Ectodermal cell (in vitro differentiated cells): ENCODE results near the gene ZBTB16.

ENCODE experiments used
- H3K27ac ChIP-seq: 2 replicates; pipeline ENCODE4 v1.7.0; 2013; ENCODE audit warnings: mild to moderate bottlenecking, low read depth, low read length; ENCODE audit not compliant: insufficient read depth, poor library complexity, severe bottlenecking
- H3K27me3 ChIP-seq: 2 replicates; pipeline ENCODE4 v1.7.0; 2013; ENCODE audit warnings: mild to moderate bottlenecking, low read length; ENCODE audit not compliant: insufficient read depth, control insufficient read depth, poor library complexity, severe bottlenecking
- H3K36me3 ChIP-seq: one replicate; pipeline ENCODE4 v1.7.0; 2013; ENCODE audit warnings: low read length; ENCODE audit not compliant: control insufficient read depth, insufficient read depth
- H3K4me1 ChIP-seq: one replicate; pipeline ENCODE4 v1.7.0; 2013; ENCODE audit warnings: low read length; ENCODE audit not compliant: control insufficient read depth, insufficient read depth
- H3K4me3 ChIP-seq: 2 replicates; pipeline ENCODE4 v1.7.0; 2013; ENCODE audit warnings: low read depth, low read length, control low read depth; ENCODE audit not compliant: insufficient read depth
- H3K9me3 ChIP-seq: 2 replicates; pipeline ENCODE4 v1.7.0; 2013; ENCODE audit warnings: mild to moderate bottlenecking, low read length, moderate library complexity; ENCODE audit not compliant: control insufficient read depth
- WGBS, 2 experiments: methylation state at CpG; one replicate each; pipeline ENCODE4 v1.1.7; 2013; ENCODE audit warnings: missing lambda C conversion rate in 2 of 2; 5-methylcytosine and 5-hydroxymethylcytosine counted together

Gene ZBTB16

GRCh38 chr11:114090225-114090910 is 30.9 kb downstream of the ZBTB16 start:
- peak overlapping the region; percentile 94 for H3K27ac ChIP-seq
- 89 to 95% methylated on average over 3 to 4 of the region's 4 CpGs for WGBS, 2 experiments
- H3K36me3 ChIP-seq = peaks cover 6% of the 10 kb centered on the region
- H3K4me3 ChIP-seq = no peak overlapping the region
- no peaks in the 10 kb centered on the region for H3K27me3 ChIP-seq
- no peaks in the 10 kb centered on the region for H3K9me3 ChIP-seq
- peaks cover 54% of the 10 kb centered on the region for H3K4me1 ChIP-seq

GRCh38 chr11:114090976-114091375 is 31.5 kb downstream of the ZBTB16 start:
- H3K9me3 ChIP-seq = no peaks in the 10 kb centered on the region
- H3K4me1 ChIP-seq = peaks cover 54% of the 10 kb centered on the region
- WGBS, 2 experiments = 79 to 89% methylated on average over 9 to 10 of the region's 10 CpGs
- no peaks in the 10 kb centered on the region for H3K27me3 ChIP-seq
- peak overlapping the region; percentile 94 for H3K27ac ChIP-seq
- no peak overlapping the region for H3K4me3 ChIP-seq
- H3K36me3 ChIP-seq = peaks cover 6% of the 10 kb centered on the region

- 20 to 21% methylated on average over 17 of the region's 17 CpGs for WGBS, 2 experiments
- no peaks in the 10 kb centered on the region for H3K27me3 ChIP-seq
- H3K27ac ChIP-seq = peak overlapping the region; percentile 94
- H3K4me3 ChIP-seq = no peak overlapping the region
- peaks cover 6% of the 10 kb centered on the region for H3K36me3 ChIP-seq
- no peaks in the 10 kb centered on the region for H3K9me3 ChIP-seq
- peaks cover 54% of the 10 kb centered on the region for H3K4me1 ChIP-seq
Observed at GRCh38 chr11:114091516-114092397, 32.2 kb downstream of the ZBTB16 start.

- WGBS, 2 experiments = 69 to 77% methylated on average over 3 of the region's 3 CpGs
- Histone ChIP-seq H3K4me1 (peaks cover 54% of the 10 kb centered on the region), H3K27me3 (no peaks in the 10 kb centered on the region), H3K27ac (peak overlapping the region; percentile 94), H3K36me3 (peaks cover 6% of the 10 kb centered on the region), H3K9me3 (no peaks in the 10 kb centered on the region), H3K4me3 (no peak overlapping the region)
Observed at GRCh38 chr11:114092478-114092877, 33.0 kb downstream of the ZBTB16 start.

- peaks cover 54% of the 10 kb centered on the region for H3K4me1 ChIP-seq
Observed at GRCh38 chr11:114092953-114093352, 33.4 kb downstream of the ZBTB16 start.

GRCh38 chr11:114094516-114094915 is 35.0 kb downstream of the ZBTB16 start:
- peaks cover 6% of the 10 kb centered on the region for H3K36me3 ChIP-seq
- H3K9me3 ChIP-seq = no peaks in the 10 kb centered on the region
- H3K27me3 ChIP-seq = no peaks in the 10 kb centered on the region
- no peak overlapping the region for H3K27ac ChIP-seq
- peaks cover 50% of the 10 kb centered on the region for H3K4me1 ChIP-seq
- WGBS, 2 experiments = 95 to 97% methylated on average over 3 of the region's 3 CpGs
- no peak overlapping the region for H3K4me3 ChIP-seq

More at GRCh38 chr11:114092953-114093352, 33.4 kb downstream of the ZBTB16 start:
- Histone ChIP-seq H3K36me3 (peaks cover 6% of the 10 kb centered on the region), H3K27ac (peak overlapping the region; percentile 94), H3K4me3 (no peak overlapping the region), H3K27me3 (no peaks in the 10 kb centered on the region), H3K9me3 (no peaks in the 10 kb centered on the region)
- WGBS, 2 experiments = 66 to 76% methylated on average over 3 of the region's 3 CpGs

- 84 to 96% methylated on average over 2 to 3 of the region's 3 CpGs for WGBS, 2 experiments
- H3K9me3 ChIP-seq = no peaks in the 10 kb centered on the region
- H3K27ac ChIP-seq = no peak overlapping the region
- H3K27me3 ChIP-seq = no peaks in the 10 kb centered on the region
- no peak overlapping the region for H3K4me3 ChIP-seq
- peaks cover 43% of the 10 kb centered on the region for H3K4me1 ChIP-seq
- H3K36me3 ChIP-seq = peaks cover 6% of the 10 kb centered on the region
Observed at GRCh38 chr11:114095899-114096298, 36.4 kb downstream of the ZBTB16 start.

GRCh38 chr11:114097832-114098231 is 38.3 kb downstream of the ZBTB16 start:
- 81 to 82% methylated on average over 2 of the region's 2 CpGs for WGBS, 2 experiments
- Histone ChIP-seq H3K27ac (no peak overlapping the region), H3K27me3 (no peaks in the 10 kb centered on the region), H3K36me3 (peaks cover 6% of the 10 kb centered on the region), H3K9me3 (no peaks in the 10 kb centered on the region), H3K4me3 (no peak overlapping the region), H3K4me1 (peaks cover 25% of the 10 kb centered on the region)

GRCh38 chr11:114098927-114099326 is 39.4 kb downstream of the ZBTB16 start:
- no peaks in the 10 kb centered on the region for H3K9me3 ChIP-seq
- H3K4me1 ChIP-seq = peaks cover 26% of the 10 kb centered on the region
- no peaks in the 10 kb centered on the region for H3K27me3 ChIP-seq
- WGBS, 2 experiments = 88 to 89% methylated on average over 3 of the region's 3 CpGs
- peaks cover 6% of the 10 kb centered on the region for H3K36me3 ChIP-seq
- no peak overlapping the region for H3K27ac ChIP-seq
- H3K4me3 ChIP-seq = no peak overlapping the region
